ENCODE results near the gene HLCS.

HLCS gene

GRCh38 chr21:36743446-36743845 is 223.0 kb downstream of the HLCS start:
- DNase-seq (ENCODE audit: low read depth): no peak

- DNase-seq (ENCODE audit: low read depth): no peak
These were observed 223.5 kb downstream of the HLCS start for GRCh38 chr21:36743008-36743407.

GRCh38 chr21:36741506-36741905 is 225.0 kb downstream of the HLCS start:
- no peak for DNase-seq (ENCODE audit: low read depth)

- DNase-seq (ENCODE audit: low read depth): no peak
These were observed 227.9 kb downstream of the HLCS start for GRCh38 chr21:36738489-36739126.

GRCh38 chr21:36735724-36736320 is 230.6 kb downstream of the HLCS start:
- DNase-seq (ENCODE audit: low read depth): no peak

GRCh38 chr21:36735201-36735515 is 231.3 kb downstream of the HLCS start:
- no peak for DNase-seq (ENCODE audit: low read depth)

GRCh38 chr21:36734367-36735200 is 231.9 kb downstream of the HLCS start:
- no peak for DNase-seq (ENCODE audit: low read depth)

GRCh38 chr21:36733857-36734256 is 232.6 kb downstream of the HLCS start:
- DNase-seq (ENCODE audit: low read depth): no peak

GRCh38 chr21:36732761-36733160 is 233.7 kb downstream of the HLCS start:
- no peak for DNase-seq (ENCODE audit: low read depth)

GRCh38 chr21:36732217-36732616 is 234.3 kb downstream of the HLCS start:
- DNase-seq (ENCODE audit: low read depth): no peak

GRCh38 chr21:36730291-36731281 is 235.9 kb downstream of the HLCS start:
- DNase-seq (ENCODE audit: low read depth): no peak

GRCh38 chr21:36729310-36729970 is 237.0 kb downstream of the HLCS start:
- DNase-seq (ENCODE audit: low read depth): no peak

- DNase-seq (ENCODE audit: low read depth): no peak
These were observed 237.9 kb downstream of the HLCS start for GRCh38 chr21:36728371-36729111.

- DNase-seq (ENCODE audit: low read depth): no peak
These were observed 238.6 kb downstream of the HLCS start for GRCh38 chr21:36727866-36728265.

GRCh38 chr21:36725793-36726386 is 240.6 kb downstream of the HLCS start:
- DNase-seq (ENCODE audit: low read depth): no peak

GRCh38 chr21:36724660-36725059 is 241.8 kb downstream of the HLCS start:
- DNase-seq (ENCODE audit: low read depth): no peak

- DNase-seq (ENCODE audit: low read depth): no peak
These were observed 243.0 kb downstream of the HLCS start for GRCh38 chr21:36723371-36723881.

GRCh38 chr21:36722370-36723368 is 243.8 kb downstream of the HLCS start:
- no peak for DNase-seq (ENCODE audit: low read depth)

GRCh38 chr21:36721817-36722216 is 244.7 kb downstream of the HLCS start:
- no peak for DNase-seq (ENCODE audit: low read depth)

Measured in stimulated activated CD8-positive, alpha-beta memory T cell treated with anti-CD3 and anti-CD28 coated beads, Interleukin-15, amount 100 ng/mL, for 1 hour (primary cell).